ENCODE results near the gene LNPEP.
A peak's percentile ranks its signal among the peaks of the same experiment; 100 is the strongest.

GRCh38 chr5:96934708-96935558 is 947 bp upstream of the LNPEP start:
- TF ChIP-seq CTCF (IDR thresholded peaks at IDR 0.05) = peak in 1 of 3 experiments; percentile 35
- peak in 1 of 2 donors; percentile 72 for TF ChIP-seq POLR2A (IDR thresholded peaks at IDR 0.05)

Measured in vagina (tissue), 2 donors.